ENCODE data around the gene PLEKHA1. TPM values are rescaled to one million over a fixed set of nuclear protein-coding genes. Genes with fewer than 3 reads are reported as not detected.

The PLEKHA1 gene
- total RNA-seq, 1 donor from 2014 or later: 44.3 TPM

DNA sequence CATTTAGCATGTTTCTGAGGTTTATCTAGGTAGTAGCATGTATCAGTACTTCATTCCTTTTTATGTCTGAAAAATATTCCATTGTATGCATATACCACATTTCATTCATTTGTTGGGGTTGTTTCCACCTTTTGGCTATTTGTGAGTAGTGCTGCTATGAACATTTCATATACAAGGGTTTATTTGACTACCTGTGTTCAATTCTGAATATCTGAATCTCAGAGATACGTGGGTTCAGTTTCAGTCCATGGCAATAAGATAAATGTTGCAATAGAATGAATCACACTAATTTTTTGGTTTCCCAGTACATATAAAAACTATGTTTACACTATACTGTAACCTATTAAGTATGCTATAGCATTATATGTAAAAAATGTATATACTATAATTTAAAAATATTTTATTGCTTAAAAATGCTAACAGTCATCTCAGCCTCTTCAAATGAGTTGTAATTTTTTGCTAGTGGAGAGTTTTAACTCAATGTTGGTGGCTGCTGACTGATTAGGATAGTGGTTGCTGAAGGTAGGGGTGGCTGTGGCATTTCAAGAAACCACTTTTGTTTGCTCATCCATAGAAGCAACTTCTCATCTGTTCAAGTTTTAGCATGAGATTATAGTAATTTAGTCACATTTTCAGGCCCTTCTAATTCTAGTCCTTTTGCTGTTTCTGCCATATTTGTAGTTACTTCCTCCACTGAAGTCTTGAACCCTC, 13.9 kb downstream of the PLEKHA1 start:
- no peak for DNase-seq (ENCODE audit: low spot score, unreplicated experiment)
- H3K27ac Mint-ChIP-seq: no peak overlapping the region
- H3K4me1 Mint-ChIP-seq (ENCODE audit: low read depth): peaks cover 5% of the 10 kb centered on the region
- TF ChIP-seq, protein P1, sequence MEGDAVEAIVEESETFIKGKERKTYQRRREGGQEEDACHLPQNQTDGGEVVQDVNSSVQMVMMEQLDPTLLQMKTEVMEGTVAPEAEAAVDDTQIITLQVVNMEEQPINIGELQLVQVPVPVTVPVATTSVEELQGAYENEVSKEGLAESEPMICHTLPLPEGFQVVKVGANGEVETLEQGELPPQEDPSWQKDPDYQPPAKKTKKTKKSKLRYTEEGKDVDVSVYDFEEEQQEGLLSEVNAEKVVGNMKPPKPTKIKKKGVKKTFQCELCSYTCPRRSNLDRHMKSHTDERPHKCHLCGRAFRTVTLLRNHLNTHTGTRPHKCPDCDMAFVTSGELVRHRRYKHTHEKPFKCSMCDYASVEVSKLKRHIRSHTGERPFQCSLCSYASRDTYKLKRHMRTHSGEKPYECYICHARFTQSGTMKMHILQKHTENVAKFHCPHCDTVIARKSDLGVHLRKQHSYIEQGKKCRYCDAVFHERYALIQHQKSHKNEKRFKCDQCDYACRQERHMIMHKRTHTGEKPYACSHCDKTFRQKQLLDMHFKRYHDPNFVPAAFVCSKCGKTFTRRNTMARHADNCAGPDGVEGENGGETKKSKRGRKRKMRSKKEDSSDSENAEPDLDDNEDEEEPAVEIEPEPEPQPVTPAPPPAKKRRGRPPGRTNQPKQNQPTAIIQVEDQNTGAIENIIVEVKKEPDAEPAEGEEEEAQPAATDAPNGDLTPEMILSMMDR (IDR thresholded peaks at IDR 0.05; ENCODE audit: unreplicated experiment): no peak
- H3K36me3 Mint-ChIP-seq (ENCODE audit: insufficient read depth): peaks cover 14% of the 10 kb centered on the region
- H3K27me3 Mint-ChIP-seq: no peaks in the 10 kb centered on the region
- H3K4me3 Mint-ChIP-seq (ENCODE audit: low read depth): no peak overlapping the region
- peaks cover 9% of the 10 kb centered on the region for H3K9me3 Mint-ChIP-seq (ENCODE audit: low read depth)

DNA sequence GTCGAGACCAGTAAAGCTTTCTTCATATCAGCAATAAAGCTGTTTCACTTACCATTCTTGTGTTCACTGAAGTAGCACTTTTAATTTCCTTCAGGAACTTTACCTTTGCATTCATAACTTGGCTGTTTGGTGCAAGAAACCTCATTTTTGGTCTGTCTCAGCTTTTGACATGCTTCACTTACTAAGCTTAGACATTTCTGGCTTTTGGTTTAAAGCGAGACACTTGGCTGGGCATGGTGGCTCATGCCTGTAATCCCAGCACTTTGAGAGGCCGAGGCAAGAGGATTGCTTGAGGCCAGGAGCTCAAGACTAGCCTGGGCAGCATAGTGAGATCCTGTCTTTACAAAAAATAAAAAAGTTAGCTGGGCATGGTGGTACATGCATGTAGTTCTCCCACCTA, 15.8 kb downstream of the PLEKHA1 start:
- peaks cover 17% of the 10 kb centered on the region for H3K36me3 Mint-ChIP-seq (ENCODE audit: insufficient read depth)
- H3K27me3 Mint-ChIP-seq: no peaks in the 10 kb centered on the region
- H3K27ac Mint-ChIP-seq: no peak overlapping the region
- peaks cover 9% of the 10 kb centered on the region for H3K9me3 Mint-ChIP-seq (ENCODE audit: low read depth)
- TF ChIP-seq, protein P1 (IDR thresholded peaks at IDR 0.05; ENCODE audit: unreplicated experiment): no peak
- no peak overlapping the region for H3K4me3 Mint-ChIP-seq (ENCODE audit: low read depth)
- peaks cover 5% of the 10 kb centered on the region for H3K4me1 Mint-ChIP-seq (ENCODE audit: low read depth)
- no peak for DNase-seq (ENCODE audit: low spot score, unreplicated experiment)

DNA sequence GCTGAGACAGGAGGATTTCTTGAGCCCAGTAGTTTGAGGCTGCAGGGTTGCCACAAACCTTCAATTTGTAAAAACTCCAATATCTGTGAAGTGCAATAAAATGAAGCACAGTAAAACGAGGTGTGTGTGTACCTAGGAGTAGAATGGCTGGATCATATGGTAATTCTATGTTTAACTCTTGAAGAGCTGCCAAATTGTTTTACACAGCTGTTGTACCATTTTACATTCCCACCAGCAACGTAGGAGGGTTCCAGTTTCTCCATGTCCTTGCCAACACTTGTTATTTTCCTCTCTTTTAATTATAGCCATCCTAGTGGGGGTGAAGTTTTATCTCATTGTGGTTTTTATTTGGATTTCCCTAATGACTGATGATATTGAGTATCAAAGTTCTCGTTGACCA, 16.2 kb downstream of the PLEKHA1 start:
- no peak overlapping the region for H3K4me3 Mint-ChIP-seq (ENCODE audit: low read depth)
- H3K36me3 Mint-ChIP-seq (ENCODE audit: insufficient read depth): peaks cover 15% of the 10 kb centered on the region
- no peak overlapping the region for H3K27ac Mint-ChIP-seq
- TF ChIP-seq, protein P1 (IDR thresholded peaks at IDR 0.05; ENCODE audit: unreplicated experiment): no peak
- DNase-seq (ENCODE audit: low spot score, unreplicated experiment): no peak
- H3K4me1 Mint-ChIP-seq (ENCODE audit: low read depth): peaks cover 5% of the 10 kb centered on the region
- no peaks in the 10 kb centered on the region for H3K27me3 Mint-ChIP-seq
- H3K9me3 Mint-ChIP-seq (ENCODE audit: low read depth): peaks cover 9% of the 10 kb centered on the region

DNA sequence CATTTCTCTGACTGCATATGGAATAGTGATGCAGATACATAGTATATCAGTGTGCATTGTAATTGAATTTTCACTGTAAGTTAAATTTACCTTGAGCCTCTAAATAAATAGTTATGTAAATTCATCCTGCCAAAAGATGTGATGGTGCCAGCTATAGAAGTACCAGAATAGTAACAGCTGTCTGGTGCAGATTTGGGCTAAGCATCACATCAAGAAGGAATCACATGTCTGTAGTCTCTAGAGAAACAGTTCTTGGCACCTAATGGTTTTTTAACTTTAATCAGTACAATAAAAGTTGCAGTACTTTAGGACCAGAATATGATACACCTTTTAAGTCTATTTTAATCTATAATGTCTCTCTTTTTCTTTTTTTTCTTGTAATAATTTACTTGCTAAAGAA, 17.4 kb downstream of the PLEKHA1 start:
- Mint-ChIP-seq H3K27ac (no peak overlapping the region), H3K9me3 (ENCODE audit: low read depth) (peaks cover 9% of the 10 kb centered on the region), H3K27me3 (no peaks in the 10 kb centered on the region), H3K4me1 (ENCODE audit: low read depth) (no peaks in the 10 kb centered on the region), H3K36me3 (ENCODE audit: insufficient read depth) (peaks cover 15% of the 10 kb centered on the region), H3K4me3 (ENCODE audit: low read depth) (no peak overlapping the region)
- DNase-seq (ENCODE audit: low spot score, unreplicated experiment): no peak
- TF ChIP-seq, protein P1 (IDR thresholded peaks at IDR 0.05; ENCODE audit: unreplicated experiment): no peak

DNA sequence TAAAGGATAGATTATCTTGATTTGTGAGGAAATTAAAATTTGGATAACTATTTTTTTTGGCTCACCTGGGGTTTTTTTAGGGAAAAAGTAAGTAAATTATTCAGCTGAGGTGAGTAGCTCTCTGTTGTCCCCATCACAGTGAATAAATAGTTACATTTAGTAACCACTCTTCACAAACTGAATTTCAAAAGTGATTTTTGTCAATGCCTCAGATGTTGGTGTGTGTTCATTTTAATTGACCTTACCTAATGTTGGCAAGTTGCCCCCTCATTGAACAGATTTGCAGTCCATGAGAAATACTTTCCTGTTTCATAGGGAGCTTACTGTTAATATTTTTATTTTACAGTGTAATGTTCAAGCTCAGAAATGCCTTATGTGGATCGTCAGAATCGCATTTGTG, 18.3 kb downstream of the PLEKHA1 start:
- peaks cover 15% of the 10 kb centered on the region for H3K36me3 Mint-ChIP-seq (ENCODE audit: insufficient read depth)
- no peak for DNase-seq (ENCODE audit: low spot score, unreplicated experiment)
- TF ChIP-seq, protein P1 (IDR thresholded peaks at IDR 0.05; ENCODE audit: unreplicated experiment): no peak
- no peak overlapping the region for H3K4me3 Mint-ChIP-seq (ENCODE audit: low read depth)
- no peaks in the 10 kb centered on the region for H3K4me1 Mint-ChIP-seq (ENCODE audit: low read depth)
- no peaks in the 10 kb centered on the region for H3K27me3 Mint-ChIP-seq
- peaks cover 9% of the 10 kb centered on the region for H3K9me3 Mint-ChIP-seq (ENCODE audit: low read depth)
- H3K27ac Mint-ChIP-seq: no peak overlapping the region

Data from progenitor cell of endocrine pancreas (in vitro differentiated cells).